ENCODE data around the gene KRT6B. TPM values are rescaled to one million over a fixed set of nuclear protein-coding genes. Genes with fewer than 3 reads are reported as not detected.

Gene KRT6B
- total RNA-seq, 2 donors from 2014 or later, result not detected

GRCh38 chr12:52487211-52487610, 35.3 kb upstream of the KRT6B start:
- 37 to 50% methylated on average over 1 of the region's 1 CpG for WGBS, 2 donors
- DNase-seq (no peak), ATAC-seq (no peak)
- no peak overlapping the region for H3K4me3 ChIP-seq
- no peaks in the 10 kb centered on the region for H3K4me1 ChIP-seq
- H3K27ac ChIP-seq, result no peak overlapping the region
- no peaks in the 10 kb centered on the region for H3K36me3 ChIP-seq (replicated peaks in 1 of 2; ENCODE audit: insufficient read depth in 1 of 2, low read depth in 2 of 2)
- TF ChIP-seq POLR2A (IDR thresholded peaks at IDR 0.05) (no peak), CTCF (IDR thresholded peaks at IDR 0.05) (no peak)
- intact Hi-C loops (cut with DNase I), result no loop called here
- no peaks in the 10 kb centered on the region for H3K9me3 ChIP-seq
- H3K27me3 ChIP-seq, result no peaks in the 10 kb centered on the region

GRCh38 chr12:52486166-52487105, 34.5 kb upstream of the KRT6B start:
- Histone ChIP-seq H3K9me3 (no peaks in the 10 kb centered on the region), H3K36me3 (replicated peaks in 1 of 2; ENCODE audit: insufficient read depth in 1 of 2, low read depth in 2 of 2) (no peaks in the 10 kb centered on the region), H3K27ac (no peak overlapping the region), H3K4me3 (no peak overlapping the region), H3K27me3 (no peaks in the 10 kb centered on the region), H3K4me1 (no peaks in the 10 kb centered on the region)
- no peak for TF ChIP-seq POLR2A (IDR thresholded peaks at IDR 0.05)
- no peak for TF ChIP-seq CTCF (IDR thresholded peaks at IDR 0.05)
- intact Hi-C loops (cut with DNase I), result no loop called here
- no peak for ATAC-seq
- no peak for DNase-seq
- WGBS, 2 donors, result 60 to 71% methylated on average over 5 of the region's 5 CpGs

GRCh38 chr12:52480073-52480472, 28.1 kb upstream of the KRT6B start:
- Histone ChIP-seq H3K4me1 (no peaks in the 10 kb centered on the region), H3K27ac (no peak overlapping the region), H3K36me3 (replicated peaks in 1 of 2; ENCODE audit: insufficient read depth in 1 of 2, low read depth in 2 of 2) (no peaks in the 10 kb centered on the region), H3K9me3 (no peaks in the 10 kb centered on the region), H3K4me3 (no peak overlapping the region), H3K27me3 (no peaks in the 10 kb centered on the region)
- DNase-seq (no peak), ATAC-seq (no peak)
- 51 to 54% methylated on average over 3 of the region's 3 CpGs for WGBS, 2 donors
- intact Hi-C loops (cut with DNase I), result no loop called here
- TF ChIP-seq CTCF (IDR thresholded peaks at IDR 0.05) (no peak), POLR2A (IDR thresholded peaks at IDR 0.05) (no peak)

GRCh38 chr12:52477651-52478050, 25.7 kb upstream of the KRT6B start:
- no peaks in the 10 kb centered on the region for H3K36me3 ChIP-seq (replicated peaks in 1 of 2; ENCODE audit: insufficient read depth in 1 of 2, low read depth in 2 of 2)
- DNase-seq (no peak), ATAC-seq (no peak)
- H3K4me1 ChIP-seq, result no peaks in the 10 kb centered on the region
- WGBS, 2 donors, result 65 to 69% methylated on average over 2 of the region's 2 CpGs
- TF ChIP-seq POLR2A (IDR thresholded peaks at IDR 0.05), result no peak
- no peak for TF ChIP-seq CTCF (IDR thresholded peaks at IDR 0.05)
- intact Hi-C loops (cut with DNase I), result no loop called here
- no peak overlapping the region for H3K27ac ChIP-seq
- H3K4me3 ChIP-seq, result no peak overlapping the region
- no peaks in the 10 kb centered on the region for H3K9me3 ChIP-seq
- no peaks in the 10 kb centered on the region for H3K27me3 ChIP-seq

GRCh38 chr12:52474212-52474611, 22.3 kb upstream of the KRT6B start:
- Histone ChIP-seq H3K9me3 (no peaks in the 10 kb centered on the region), H3K4me1 (no peaks in the 10 kb centered on the region), H3K27ac (no peak overlapping the region), H3K36me3 (replicated peaks in 1 of 2; ENCODE audit: insufficient read depth in 1 of 2, low read depth in 2 of 2) (no peaks in the 10 kb centered on the region), H3K4me3 (no peak overlapping the region), H3K27me3 (no peaks in the 10 kb centered on the region)
- no peak for TF ChIP-seq POLR2A (IDR thresholded peaks at IDR 0.05)
- TF ChIP-seq CTCF (IDR thresholded peaks at IDR 0.05), result no peak
- ATAC-seq, result no peak
- no peak for DNase-seq
- 90 to 96% methylated on average over 2 of the region's 2 CpGs for WGBS, 2 donors
- intact Hi-C loops (cut with DNase I), result no loop called here
